Liver (tissue), 9 donors: ENCODE data around the gene WDR7. TPM values are rescaled to one million over a fixed set of nuclear protein-coding genes. Genes with fewer than 3 reads are reported as not detected.

ENCODE experiments used
- DNase-seq: peaks from one replicate; pipeline ENCODE4 v3.0.0-alpha.2; 2017; ENCODE audit warnings: low spot score
- H3K27ac ChIP-seq, 2 donors: one replicate each; pipeline ENCODE4 v1.7.0; 2013; ENCODE audit warnings: inconsistent platforms in 2 of 2, low read length in 2 of 2, control low read depth in 1 of 2, low read depth in 1 of 2, mild to moderate bottlenecking in 1 of 2
- H3K27me3 ChIP-seq, 4 donors: one replicate each; pipeline versions ENCODE4 v1.6.1 to v1.7.0; 2013; ENCODE audit warnings: low read length in 3 of 4, inconsistent platforms in 1 of 4, mild to moderate bottlenecking in 1 of 4, moderate library complexity in 1 of 4; ENCODE audit not compliant: control insufficient read depth in 4 of 4, insufficient read depth in 4 of 4
- H3K36me3 ChIP-seq, 4 donors: one replicate each; pipeline versions ENCODE4 v1.6.1 to v1.7.0; 2013; ENCODE audit warnings: low read length in 3 of 4, mild to moderate bottlenecking in 3 of 4, low read depth in 1 of 4, moderate library complexity in 1 of 4; ENCODE audit not compliant: control insufficient read depth in 4 of 4, insufficient read depth in 3 of 4
- H3K4me1 ChIP-seq, 4 donors: one replicate each; pipeline versions ENCODE4 v1.6.1 to v1.7.0; 2013; ENCODE audit warnings: low read length in 3 of 4, mild to moderate bottlenecking in 3 of 4, moderate library complexity in 1 of 4; ENCODE audit not compliant: control insufficient read depth in 4 of 4, insufficient read depth in 4 of 4
- H3K4me3 ChIP-seq, 3 donors: one replicate each; pipeline versions ENCODE4 v1.6.1 to v1.7.0; 2013; ENCODE audit warnings: low read length in 3 of 3, control low read depth in 1 of 3, low read depth in 1 of 3, mild to moderate bottlenecking in 1 of 3
- H3K9ac ChIP-seq, 2 donors: one replicate each; pipeline ENCODE4 v1.7.0; 2013; ENCODE audit warnings: low read length in 2 of 2, mild to moderate bottlenecking in 2 of 2, moderate library complexity in 2 of 2, control low read depth in 1 of 2, low read depth in 1 of 2
- H3K9me3 ChIP-seq, 4 donors: one replicate each; pipeline versions ENCODE4 v1.6.1 to v1.7.0; 2013; ENCODE audit warnings: low read length in 3 of 4; ENCODE audit not compliant: control insufficient read depth in 4 of 4
- EGR1 ChIP-seq, 2 donors: IDR thresholded peaks; 2 replicates each; pipeline ENCODE4 v1.6.1; 2016 to 2018; ENCODE audit warnings: antibody characterized with exemption in 2 of 2, low read depth in 2 of 2
- FOXA1 ChIP-seq: IDR thresholded peaks from 2 replicates; pipeline ENCODE4 v1.6.1; 2016; ENCODE audit warnings: antibody characterized with exemption
- FOXA2 ChIP-seq: IDR thresholded peaks from 2 replicates; pipeline ENCODE4 v1.6.1; 2016; ENCODE audit warnings: antibody characterized with exemption
- GABPA ChIP-seq, 2 donors: IDR thresholded peaks in 1 of 2; conservative IDR thresholded peaks in 1 of 2; 2 replicates each; pipeline ENCODE4 v1.6.1; 2016; ENCODE audit warnings: antibody characterized with exemption in 2 of 2, mild to moderate bottlenecking in 1 of 2, moderate library complexity in 1 of 2
- HNF4A ChIP-seq, 2 donors: conservative IDR thresholded peaks; 2 replicates each; pipeline ENCODE4 v1.6.1; 2016; ENCODE audit warnings: antibody characterized with exemption in 2 of 2, mild to moderate bottlenecking in 2 of 2
- HNF4G ChIP-seq: IDR thresholded peaks from 2 replicates; pipeline ENCODE4 v1.6.1; 2016; ENCODE audit warnings: antibody characterized with exemption
- JUND ChIP-seq, 2 donors: IDR thresholded peaks; 2 replicates each; pipeline ENCODE4 v1.6.1; 2016; ENCODE audit warnings: antibody characterized with exemption in 2 of 2
- NR2F2 ChIP-seq: IDR thresholded peaks from 2 replicates; pipeline ENCODE4 v1.6.1; 2016; ENCODE audit warnings: antibody characterized with exemption
- RAD21 ChIP-seq, 2 donors: IDR thresholded peaks; 2 replicates each; pipeline ENCODE4 v1.6.1; 2016; ENCODE audit warnings: antibody characterized with exemption in 2 of 2, mild to moderate bottlenecking in 2 of 2
- RXRA ChIP-seq, 2 donors: IDR thresholded peaks; 2 replicates each; pipeline ENCODE4 v1.6.1; 2017 to 2018; ENCODE audit warnings: antibody characterized with exemption in 2 of 2, mild to moderate bottlenecking in 1 of 2
- SP1 ChIP-seq: IDR thresholded peaks from 2 replicates; pipeline ENCODE4 v1.6.1; 2018; ENCODE audit warnings: antibody characterized with exemption, mild to moderate bottlenecking
- TAF1 ChIP-seq: conservative IDR thresholded peaks from 2 replicates; pipeline ENCODE4 v1.6.1; 2016; ENCODE audit warnings: antibody characterized with exemption, mild to moderate bottlenecking
- YY1 ChIP-seq: IDR thresholded peaks from 2 replicates; pipeline ENCODE4 v1.6.1; 2016; ENCODE audit warnings: antibody characterized with exemption, mild to moderate bottlenecking
- WGBS: extraction: QIAGEN DNeasy Blood & Tissue Kit; methylation state at CpG from one replicate; pipeline ENCODE4 v1.1.7; 2013; 5-methylcytosine and 5-hydroxymethylcytosine counted together
- polyA plus RNA-seq, 2 donors: library from polyadenylated mRNA; stranded (reverse) in 1 of 2; unstranded in 1 of 2; fragments of 200-250 nt in 1 of 2; fragments of >200 nt in 1 of 2; fragmentation: Nextera tagmentation in 1 of 2; extraction: Ambion mirVana in 1 of 2; gene quantifications; one replicate each; pipeline versions ENCODE4 v1.2.1 to v1.2.3, GENCODE V29; 2013 to 2015
- total RNA-seq, 2 donors: library from RNA; depleted of rRNA; stranded (reverse); fragments of >200 nt; gene quantifications; one replicate each; pipeline ENCODE4 v1.2.3, GENCODE V29; 2014
- TF ChIP-seq, protein P1 (sequence below): IDR thresholded peaks from 2 replicates; pipeline ENCODE4 v1.6.1; 2016; ENCODE audit warnings: antibody characterized with exemption, mild to moderate bottlenecking
- TF ChIP-seq, protein P2 (sequence below): IDR thresholded peaks from 2 replicates; pipeline ENCODE4 v1.6.1; 2016; ENCODE audit warnings: antibody characterized with exemption
- TF ChIP-seq, protein P3 (sequence below): IDR thresholded peaks from 2 replicates; pipeline ENCODE4 v1.6.1; 2016; ENCODE audit warnings: antibody characterized with exemption
- TF ChIP-seq, protein P4 (sequence below): IDR thresholded peaks from 2 replicates; pipeline ENCODE4 v1.6.1; 2016; ENCODE audit warnings: antibody characterized with exemption
- TF ChIP-seq, protein P5 (sequence below): fragments of 150-350 bp; IDR thresholded peaks from 2 replicates; pipeline ENCODE4 v1.5.1; 2017; ENCODE audit warnings: improper control_type of control experiment, low read depth, low read length; ENCODE audit not compliant: missing input control
- donor health status: healthy.
- donor health status: healthy.
- donor health status: healthy.
- donor health status: healthy.
- donor health status: healthy.

The WDR7 gene
- total and polyA plus RNA-seq, 4 donors = 4.5 to 26.6 (median 13.2) TPM

DNA sequence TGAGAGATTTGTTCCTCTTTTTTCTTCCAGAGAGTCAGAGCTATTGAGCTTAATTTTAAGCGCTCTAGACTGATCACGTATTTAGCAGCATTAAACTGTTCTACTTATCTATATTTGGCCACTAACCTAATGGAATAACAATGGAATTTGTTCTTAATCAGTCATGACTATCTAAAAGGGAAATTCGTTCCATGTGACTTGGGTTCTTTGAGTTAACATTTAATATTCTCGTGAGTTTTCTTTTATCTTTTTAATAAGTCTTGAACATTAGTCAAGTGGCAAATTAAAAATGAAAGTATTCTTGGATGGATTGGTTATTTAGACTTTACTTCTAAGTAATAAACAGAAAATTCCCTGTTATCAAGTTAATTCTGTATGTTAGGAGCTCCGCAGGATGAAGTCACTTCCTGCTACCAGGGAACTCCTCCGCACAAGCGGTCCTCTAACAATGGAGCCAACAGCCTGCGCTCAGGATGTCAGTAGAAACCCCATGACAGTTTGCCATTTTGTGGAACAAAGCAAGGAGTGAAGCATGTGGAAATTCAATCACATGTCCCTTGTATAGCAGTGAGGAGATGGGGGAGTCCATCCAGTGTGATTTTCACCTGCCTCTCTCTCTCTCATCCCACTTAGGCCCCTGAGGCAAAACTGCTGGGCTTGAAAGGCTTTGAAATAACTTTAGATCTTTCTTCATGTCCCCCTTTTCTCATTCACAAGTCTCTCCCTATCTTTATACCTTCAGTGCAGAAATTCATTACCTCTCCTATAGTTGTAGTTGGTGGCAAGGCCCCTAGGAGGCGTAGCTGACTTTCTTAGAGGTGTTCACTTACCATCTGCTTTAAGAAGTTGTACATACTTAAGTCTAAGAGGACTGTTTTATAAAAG, 138.1 kb downstream of the WDR7 start (continued):
- TF ChIP-seq, protein P1, sequence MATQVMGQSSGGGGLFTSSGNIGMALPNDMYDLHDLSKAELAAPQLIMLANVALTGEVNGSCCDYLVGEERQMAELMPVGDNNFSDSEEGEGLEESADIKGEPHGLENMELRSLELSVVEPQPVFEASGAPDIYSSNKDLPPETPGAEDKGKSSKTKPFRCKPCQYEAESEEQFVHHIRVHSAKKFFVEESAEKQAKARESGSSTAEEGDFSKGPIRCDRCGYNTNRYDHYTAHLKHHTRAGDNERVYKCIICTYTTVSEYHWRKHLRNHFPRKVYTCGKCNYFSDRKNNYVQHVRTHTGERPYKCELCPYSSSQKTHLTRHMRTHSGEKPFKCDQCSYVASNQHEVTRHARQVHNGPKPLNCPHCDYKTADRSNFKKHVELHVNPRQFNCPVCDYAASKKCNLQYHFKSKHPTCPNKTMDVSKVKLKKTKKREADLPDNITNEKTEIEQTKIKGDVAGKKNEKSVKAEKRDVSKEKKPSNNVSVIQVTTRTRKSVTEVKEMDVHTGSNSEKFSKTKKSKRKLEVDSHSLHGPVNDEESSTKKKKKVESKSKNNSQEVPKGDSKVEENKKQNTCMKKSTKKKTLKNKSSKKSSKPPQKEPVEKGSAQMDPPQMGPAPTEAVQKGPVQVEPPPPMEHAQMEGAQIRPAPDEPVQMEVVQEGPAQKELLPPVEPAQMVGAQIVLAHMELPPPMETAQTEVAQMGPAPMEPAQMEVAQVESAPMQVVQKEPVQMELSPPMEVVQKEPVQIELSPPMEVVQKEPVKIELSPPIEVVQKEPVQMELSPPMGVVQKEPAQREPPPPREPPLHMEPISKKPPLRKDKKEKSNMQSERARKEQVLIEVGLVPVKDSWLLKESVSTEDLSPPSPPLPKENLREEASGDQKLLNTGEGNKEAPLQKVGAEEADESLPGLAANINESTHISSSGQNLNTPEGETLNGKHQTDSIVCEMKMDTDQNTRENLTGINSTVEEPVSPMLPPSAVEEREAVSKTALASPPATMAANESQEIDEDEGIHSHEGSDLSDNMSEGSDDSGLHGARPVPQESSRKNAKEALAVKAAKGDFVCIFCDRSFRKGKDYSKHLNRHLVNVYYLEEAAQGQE = no peak
- TF ChIP-seq FOXA1 = no peak
- TF ChIP-seq, protein P2, sequence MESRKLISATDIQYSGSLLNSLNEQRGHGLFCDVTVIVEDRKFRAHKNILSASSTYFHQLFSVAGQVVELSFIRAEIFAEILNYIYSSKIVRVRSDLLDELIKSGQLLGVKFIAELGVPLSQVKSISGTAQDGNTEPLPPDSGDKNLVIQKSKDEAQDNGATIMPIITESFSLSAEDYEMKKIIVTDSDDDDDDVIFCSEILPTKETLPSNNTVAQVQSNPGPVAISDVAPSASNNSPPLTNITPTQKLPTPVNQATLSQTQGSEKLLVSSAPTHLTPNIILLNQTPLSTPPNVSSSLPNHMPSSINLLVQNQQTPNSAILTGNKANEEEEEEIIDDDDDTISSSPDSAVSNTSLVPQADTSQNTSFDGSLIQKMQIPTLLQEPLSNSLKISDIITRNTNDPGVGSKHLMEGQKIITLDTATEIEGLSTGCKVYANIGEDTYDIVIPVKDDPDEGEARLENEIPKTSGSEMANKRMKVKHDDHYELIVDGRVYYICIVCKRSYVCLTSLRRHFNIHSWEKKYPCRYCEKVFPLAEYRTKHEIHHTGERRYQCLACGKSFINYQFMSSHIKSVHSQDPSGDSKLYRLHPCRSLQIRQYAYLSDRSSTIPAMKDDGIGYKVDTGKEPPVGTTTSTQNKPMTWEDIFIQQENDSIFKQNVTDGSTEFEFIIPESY = no peak

- Histone ChIP-seq H3K36me3 (peaks cover 0 to 2% (median 0%) of the 10 kb centered on the region in 4 donors), H3K9me3 (no peaks in the 10 kb centered on the region), H3K27me3 (no peaks in the 10 kb centered on the region), H3K4me3 (no peak overlapping the region), H3K27ac (no peak overlapping the region), H3K9ac (no peak overlapping the region), H3K4me1 (no peaks in the 10 kb centered on the region)
- no peak for TF ChIP-seq RAD21 (IDR thresholded peaks at IDR 0.05)
- TF ChIP-seq, protein P2 = no peak
- TF ChIP-seq FOXA2 = no peak
- TF ChIP-seq, protein P3, sequence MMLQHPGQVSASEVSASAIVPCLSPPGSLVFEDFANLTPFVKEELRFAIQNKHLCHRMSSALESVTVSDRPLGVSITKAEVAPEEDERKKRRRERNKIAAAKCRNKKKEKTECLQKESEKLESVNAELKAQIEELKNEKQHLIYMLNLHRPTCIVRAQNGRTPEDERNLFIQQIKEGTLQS = no peak
- TF ChIP-seq FOXA1 = no peak
- TF ChIP-seq GABPA (IDR thresholded peaks at IDR 0.05 in 1 of 2, conservative IDR thresholded peaks at IDR 0.05 in 1 of 2) = no peak
- no peak for TF ChIP-seq JUND (IDR thresholded peaks at IDR 0.05)
- TF ChIP-seq SP1 = no peak
- no peak for TF ChIP-seq TAF1
- no peak for TF ChIP-seq RXRA (IDR thresholded peaks at IDR 0.05)
- TF ChIP-seq, protein P1 = no peak
- TF ChIP-seq, protein P4, sequence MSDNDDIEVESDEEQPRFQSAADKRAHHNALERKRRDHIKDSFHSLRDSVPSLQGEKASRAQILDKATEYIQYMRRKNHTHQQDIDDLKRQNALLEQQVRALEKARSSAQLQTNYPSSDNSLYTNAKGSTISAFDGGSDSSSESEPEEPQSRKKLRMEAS = no peak
- no peak for TF ChIP-seq HNF4A (conservative IDR thresholded peaks at IDR 0.05)
- TF ChIP-seq YY1 = no peak
- TF ChIP-seq, protein P5, sequence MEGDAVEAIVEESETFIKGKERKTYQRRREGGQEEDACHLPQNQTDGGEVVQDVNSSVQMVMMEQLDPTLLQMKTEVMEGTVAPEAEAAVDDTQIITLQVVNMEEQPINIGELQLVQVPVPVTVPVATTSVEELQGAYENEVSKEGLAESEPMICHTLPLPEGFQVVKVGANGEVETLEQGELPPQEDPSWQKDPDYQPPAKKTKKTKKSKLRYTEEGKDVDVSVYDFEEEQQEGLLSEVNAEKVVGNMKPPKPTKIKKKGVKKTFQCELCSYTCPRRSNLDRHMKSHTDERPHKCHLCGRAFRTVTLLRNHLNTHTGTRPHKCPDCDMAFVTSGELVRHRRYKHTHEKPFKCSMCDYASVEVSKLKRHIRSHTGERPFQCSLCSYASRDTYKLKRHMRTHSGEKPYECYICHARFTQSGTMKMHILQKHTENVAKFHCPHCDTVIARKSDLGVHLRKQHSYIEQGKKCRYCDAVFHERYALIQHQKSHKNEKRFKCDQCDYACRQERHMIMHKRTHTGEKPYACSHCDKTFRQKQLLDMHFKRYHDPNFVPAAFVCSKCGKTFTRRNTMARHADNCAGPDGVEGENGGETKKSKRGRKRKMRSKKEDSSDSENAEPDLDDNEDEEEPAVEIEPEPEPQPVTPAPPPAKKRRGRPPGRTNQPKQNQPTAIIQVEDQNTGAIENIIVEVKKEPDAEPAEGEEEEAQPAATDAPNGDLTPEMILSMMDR = no peak
- no peak for TF ChIP-seq HNF4G
- no peak for TF ChIP-seq NR2F2
- no peak for TF ChIP-seq EGR1 (IDR thresholded peaks at IDR 0.05; ENCODE audit: low read depth in 2 of 2)
- no peak for DNase-seq
- 98% methylated on average over 3 of the region's 3 CpGs for WGBS
These were observed 138.7 kb downstream of the WDR7 start for GRCh38 chr18:56789889-56790180.
